COLO829 (cell line): ENCODE results near the gene DGCR2.
"Not testable (repeated sequence)": the region's sequence is repeated elsewhere in the genome, so short reads cannot be mapped to it uniquely, and the experiment has no call there.

Source experiments
- DNase-seq: peaks from one replicate; pipeline ENCODE4 v3.0.0; 2012; ENCODE audit warnings: low spot score

Gene DGCR2

GRCh38 chr22:19060356-19061009, 61.7 kb downstream of the DGCR2 start:
- DNase-seq: no peak

DNA sequence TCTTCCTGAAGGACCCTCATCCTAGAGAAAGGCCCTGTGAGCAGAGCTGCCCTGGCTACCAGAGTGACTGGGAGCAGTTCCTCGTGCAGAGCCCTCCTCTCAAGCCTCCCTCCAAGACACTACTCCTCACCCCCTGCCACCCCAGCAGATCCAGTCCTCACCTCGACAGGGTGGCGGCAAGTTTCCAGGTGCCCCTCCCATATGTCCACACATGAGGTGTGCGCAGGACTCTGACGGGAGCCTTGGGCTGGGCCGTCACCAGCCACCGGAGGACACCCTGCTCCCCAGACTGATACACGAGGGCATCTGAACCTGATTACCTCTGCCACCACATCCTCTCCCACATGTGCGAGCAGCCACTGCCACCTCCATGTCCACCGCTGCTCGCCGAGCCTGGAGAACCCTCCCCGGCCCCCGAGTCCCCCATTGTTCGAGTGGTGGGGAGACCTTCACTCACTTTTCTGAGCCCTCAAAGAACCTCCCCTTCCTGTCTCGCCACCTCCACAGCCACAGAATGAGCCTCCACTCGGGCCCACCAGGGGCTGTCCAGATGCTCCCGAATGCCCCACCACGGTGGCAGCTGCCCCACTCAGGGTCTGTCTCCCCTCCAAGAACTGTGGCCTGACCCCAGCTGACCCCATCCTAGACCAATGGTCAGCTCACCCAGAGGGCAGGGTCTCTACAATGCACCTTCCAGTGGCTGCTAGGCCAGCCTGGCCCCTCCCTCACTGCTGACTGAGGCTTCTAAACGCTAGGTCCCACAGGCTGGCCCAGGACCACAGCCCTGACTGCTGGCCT, 62.5 kb downstream of the DGCR2 start:
- DNase-seq: no peak

GRCh38 chr22:19058713-19059451, 63.3 kb downstream of the DGCR2 start:
- no peak for DNase-seq

- no peak for DNase-seq
Measured at GRCh38 chr22:19057999-19058491, 64.2 kb downstream of the DGCR2 start.

- no peak for DNase-seq
Measured at GRCh38 chr22:19057539-19057938, 64.7 kb downstream of the DGCR2 start.

GRCh38 chr22:19056951-19057401, 65.2 kb downstream of the DGCR2 start:
- DNase-seq: no peak

DNA sequence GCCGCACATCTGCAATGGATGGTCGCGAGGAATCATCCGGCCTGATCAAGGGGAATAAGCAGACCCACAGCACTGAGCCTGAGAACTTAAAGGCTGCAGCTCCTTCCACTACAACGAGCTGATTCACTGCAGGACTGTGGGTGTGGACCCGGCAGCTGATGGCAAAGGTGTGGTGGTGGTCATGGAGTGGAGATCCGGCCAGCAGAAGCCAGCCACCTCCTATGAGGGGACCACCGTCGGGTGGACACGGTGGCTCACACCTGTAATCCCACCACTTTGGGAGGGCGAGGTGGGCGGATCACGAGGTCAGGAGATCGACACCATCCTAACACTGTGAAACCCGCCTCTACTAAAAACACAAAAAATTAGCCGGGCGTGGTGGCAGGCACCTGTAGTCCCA, 66.4 kb downstream of the DGCR2 start:
- no peak for DNase-seq

GRCh38 chr22:19052941-19053541, 69.2 kb downstream of the DGCR2 start:
- no peak for DNase-seq

- no peak for DNase-seq
Measured at GRCh38 chr22:19051381-19052072, 70.7 kb downstream of the DGCR2 start.

DNA sequence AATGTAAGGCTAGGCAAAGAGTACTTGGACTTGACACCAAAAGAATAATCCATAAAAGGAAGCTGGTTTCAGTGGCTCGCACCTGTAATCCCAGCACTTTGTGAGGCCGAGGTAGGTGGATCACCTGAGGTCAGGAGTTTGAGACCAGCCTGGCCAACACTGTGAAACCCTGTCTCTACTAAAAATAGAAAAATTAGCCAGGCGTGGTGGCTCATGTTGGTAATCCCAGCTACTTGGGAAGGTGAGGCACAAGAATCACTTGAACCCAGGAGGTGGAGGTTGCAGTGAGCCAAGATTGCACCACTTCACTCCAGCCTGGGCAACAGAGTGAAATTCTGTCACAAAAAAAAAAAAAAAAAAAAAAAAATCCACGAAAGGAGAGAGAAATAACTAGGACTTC, 71.4 kb downstream of the DGCR2 start:
- not testable (repeated sequence) for DNase-seq

DNA sequence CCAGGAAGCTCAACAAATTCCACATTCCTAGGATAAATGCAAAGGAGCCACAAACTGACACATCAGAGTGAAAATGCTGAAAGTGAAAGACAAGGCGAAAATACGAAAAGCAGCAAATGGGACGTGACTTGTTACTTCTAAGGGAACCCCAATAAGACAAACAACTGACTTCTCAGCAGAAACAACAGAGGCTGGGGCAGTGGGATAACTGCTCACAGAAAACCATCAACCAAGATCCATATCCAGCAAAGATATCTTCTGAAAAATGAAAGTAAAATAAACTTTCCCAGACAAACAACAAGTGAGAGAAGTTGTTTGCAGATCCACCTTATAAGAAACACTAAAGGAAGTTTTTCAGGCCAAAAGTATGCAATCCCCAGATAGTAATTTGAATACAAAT, 72.1 kb downstream of the DGCR2 start:
- DNase-seq: no peak

- DNase-seq: no peak
Measured at GRCh38 chr22:19048531-19048930, 73.7 kb downstream of the DGCR2 start.

DNA sequence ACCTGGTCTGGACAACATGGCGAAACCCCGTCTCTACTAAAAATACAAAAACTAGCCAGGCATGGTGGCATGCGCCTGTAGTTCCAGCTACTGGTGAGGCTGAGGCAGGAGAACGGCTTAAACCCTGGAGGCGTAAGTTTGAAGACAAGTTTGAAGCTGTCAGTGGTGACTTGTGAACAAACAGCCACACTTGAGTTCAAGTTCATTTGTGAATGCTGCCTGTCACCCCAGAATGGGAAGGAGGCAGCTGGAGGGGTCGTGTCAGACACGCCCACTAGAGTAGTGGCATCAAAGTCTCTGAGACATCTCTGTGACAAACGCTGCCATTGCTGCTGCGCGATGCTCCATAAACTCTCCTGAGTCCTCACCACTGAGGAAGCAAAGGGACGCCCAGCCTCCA, 74.2 kb downstream of the DGCR2 start:
- no peak for DNase-seq

DNA sequence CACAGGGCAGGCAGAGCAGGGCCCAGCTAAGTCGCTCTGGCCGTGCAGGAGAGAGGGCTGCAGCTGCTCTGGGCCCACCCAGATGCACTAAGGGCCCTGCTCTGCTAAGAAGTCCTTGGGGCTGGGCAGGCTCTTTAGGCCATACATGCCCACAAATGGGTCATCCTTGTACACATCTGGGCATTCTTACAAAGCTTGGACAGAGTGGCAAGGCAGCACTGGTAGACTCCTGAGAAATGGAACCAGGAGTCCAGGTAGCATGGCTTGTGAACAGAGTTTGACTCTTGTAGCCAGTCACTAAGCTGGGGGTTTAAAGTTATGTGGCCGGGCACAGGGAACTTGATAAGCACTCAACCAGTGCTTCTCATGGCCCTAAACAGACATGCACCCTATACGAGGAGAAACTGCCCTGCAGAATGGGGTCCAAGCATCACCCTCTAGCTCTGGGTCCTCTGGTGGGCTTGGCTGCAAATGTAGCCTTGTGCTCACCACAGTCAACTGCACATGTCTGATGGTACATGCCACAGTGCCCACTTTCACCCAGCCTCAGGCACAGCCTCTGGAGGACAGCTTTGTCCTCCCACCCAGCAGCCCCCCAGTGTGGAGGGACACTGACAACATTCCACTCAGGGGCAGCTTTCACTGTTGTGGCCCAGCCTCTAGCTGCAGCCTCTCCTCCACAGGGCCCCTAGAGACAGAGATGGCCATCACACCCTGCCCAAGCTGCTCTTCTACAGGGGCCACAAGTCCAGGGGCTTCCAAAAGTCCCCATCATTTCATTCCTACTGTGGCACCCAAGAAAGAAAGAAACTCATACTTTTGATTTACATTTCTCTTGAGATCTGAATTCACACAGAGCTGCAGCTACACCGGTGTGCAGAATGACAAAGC, 75.2 kb downstream of the DGCR2 start:
- DNase-seq: no peak

DNA sequence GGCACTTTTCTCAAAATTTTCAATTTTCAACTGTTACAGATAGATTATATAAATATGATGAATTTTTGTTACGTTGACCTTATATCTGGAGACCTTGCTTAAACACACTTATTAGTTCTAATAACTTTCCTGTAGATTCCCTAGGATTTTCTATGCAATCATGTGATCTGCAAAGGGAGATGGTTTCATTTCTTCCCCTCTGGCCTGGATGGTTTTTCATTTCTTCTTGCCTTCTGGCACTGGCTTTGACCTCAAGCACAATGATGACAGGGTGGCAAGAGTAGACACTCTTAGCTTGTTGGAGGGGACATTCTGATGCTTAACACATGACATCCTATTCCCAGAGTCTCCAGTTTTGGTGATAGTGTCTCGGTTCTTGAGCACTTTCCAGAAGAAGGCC, 75.9 kb downstream of the DGCR2 start:
- DNase-seq: no peak

- DNase-seq: no peak
Measured at GRCh38 chr22:19045094-19045493, 77.1 kb downstream of the DGCR2 start.

GRCh38 chr22:19044381-19044780, 77.8 kb downstream of the DGCR2 start:
- no peak for DNase-seq

GRCh38 chr22:19043121-19044085, 78.8 kb downstream of the DGCR2 start:
- no peak for DNase-seq
